ENCODE measurements around the gene TRIP11.

The TRIP11 gene

DNA sequence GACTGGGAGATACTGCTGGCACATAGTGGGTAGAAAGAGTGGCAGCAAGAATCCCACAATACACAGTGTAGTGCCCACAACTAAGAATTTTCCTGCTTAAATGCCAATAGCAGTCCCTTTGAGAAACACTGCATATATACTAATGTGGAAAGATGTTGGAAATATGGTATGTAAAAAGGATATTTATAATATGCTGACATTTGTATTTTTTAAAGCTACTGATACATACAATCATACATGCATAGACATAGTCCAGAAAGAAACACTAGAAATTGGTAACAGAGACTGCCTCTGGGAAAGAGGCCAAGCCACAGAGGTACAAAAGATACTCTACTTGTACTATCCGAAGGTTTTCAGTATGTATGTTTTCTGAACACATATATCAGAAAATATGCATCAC, 30.3 kb downstream of the TRIP11 start:
- no peak for DNase-seq (ENCODE audit: low spot score)

DNA sequence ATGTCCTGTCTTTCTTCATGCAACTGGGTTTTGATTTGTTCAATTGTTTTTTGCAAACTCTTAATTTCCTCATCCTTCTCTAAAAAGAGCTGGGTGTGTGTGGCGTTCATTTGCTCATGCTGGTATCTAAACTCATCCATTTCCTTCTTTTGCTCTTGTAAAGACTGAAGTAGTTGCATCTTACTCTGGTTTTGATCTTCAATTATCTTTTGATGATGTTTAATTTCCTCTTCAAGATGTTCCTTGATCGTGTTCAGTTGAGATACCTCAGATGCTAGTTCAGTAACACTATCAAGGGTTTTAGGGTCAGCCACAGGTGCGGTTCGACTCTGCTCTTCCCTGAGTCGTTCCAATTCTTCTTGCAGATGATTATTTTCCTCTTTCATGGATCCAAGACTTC, 34.8 kb downstream of the TRIP11 start:
- DNase-seq (ENCODE audit: low spot score) = no peak

DNA sequence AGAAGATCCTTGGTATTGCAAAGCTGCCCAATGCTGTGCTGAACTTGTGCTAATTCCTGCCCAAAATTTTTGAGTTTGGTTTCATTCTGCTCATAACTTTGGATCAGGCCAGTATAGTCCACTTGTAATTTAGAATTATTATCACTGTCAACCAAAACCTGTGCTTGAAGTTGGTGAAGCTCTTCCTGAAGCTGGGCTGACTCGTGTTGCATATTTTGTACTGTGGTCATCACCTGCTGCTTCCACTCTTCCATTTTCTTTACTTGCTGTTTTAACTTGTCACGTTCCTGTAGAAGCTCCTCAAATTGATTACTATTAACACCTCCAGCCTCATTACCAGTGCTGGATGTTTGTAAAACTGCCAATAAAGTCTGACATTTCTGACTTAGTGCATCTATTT, 35.8 kb downstream of the TRIP11 start:
- DNase-seq (ENCODE audit: low spot score) = no peak

DNA sequence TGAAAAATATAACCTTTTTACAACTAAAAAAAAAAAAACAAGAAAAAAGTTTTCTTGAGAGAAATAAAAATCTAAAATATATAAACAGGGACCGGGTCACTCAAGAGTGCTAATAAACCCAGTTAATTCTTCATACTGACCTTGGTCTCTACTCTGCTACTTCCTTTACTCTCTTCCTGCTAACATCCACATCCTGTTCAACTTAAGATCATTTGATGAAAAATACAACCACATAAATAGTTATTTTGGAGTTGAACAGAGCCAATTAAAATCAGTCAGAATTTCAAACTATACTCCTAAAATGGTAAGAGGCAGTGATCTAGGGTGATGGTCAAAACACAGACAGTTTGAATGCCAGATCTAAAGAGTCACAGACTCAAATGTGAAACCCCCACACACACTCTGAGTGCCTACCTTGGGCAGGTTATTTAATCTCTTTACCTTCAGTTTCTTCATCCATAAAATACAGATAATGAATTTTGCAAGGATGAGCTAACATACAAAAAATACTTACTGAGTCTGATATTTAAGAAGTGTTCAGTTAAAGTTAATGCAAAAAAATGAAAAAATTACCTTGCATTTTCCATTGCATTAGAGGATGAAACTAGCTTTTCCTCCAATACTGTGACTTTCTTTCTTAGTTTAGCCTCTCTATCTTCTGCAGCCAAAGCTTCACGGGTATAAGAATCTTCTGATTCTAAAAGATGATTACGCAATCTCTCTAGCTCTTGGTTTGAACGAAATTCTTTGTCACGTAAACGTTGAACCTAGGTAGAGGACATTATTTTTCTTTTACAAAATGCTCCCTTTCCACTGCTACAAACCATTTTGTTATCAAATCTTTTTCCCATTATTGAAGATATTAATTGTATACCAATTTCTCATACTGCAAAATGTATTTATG, 40.9 kb downstream of the TRIP11 start:
- DNase-seq (ENCODE audit: low spot score) = no peak

DNA sequence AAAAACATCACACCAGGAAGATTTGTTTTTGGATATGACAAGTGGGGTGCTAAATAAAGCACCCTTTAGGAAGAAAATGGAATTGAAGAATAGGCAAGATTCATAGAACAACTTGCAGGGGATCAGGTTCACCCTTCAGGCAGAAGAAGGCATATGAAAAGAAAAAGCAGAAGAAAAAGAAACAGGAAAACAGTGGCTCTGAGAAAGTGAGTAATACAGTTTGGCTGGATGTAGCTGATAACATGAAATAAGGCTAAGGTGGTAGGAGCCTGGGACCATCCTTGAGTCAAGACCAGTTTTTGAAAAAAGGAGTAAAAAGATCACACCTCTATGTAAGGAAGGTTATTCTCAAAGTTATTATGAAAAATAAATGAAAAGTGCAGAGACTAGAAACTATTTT, 42.4 kb downstream of the TRIP11 start:
- DNase-seq (ENCODE audit: low spot score) = no peak

DNA sequence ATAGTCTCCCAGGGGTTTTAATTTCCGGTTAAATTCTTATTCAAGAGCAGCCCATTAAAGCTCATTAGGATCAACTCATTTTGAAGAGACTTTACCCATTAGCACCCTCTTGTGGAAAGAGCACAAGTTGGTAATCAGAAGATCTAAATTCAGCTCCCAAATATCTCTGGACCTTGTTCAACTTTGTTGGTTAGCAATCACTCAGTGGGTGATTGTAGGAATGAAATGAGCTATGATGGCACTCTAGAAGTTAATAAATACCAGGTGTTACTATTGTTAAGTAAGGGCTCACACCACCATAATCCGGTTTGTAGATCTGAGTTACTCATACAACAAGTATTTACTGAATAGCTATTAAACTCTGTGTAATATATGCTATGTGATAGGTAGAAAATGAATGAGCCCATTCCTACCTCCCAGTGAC, 42.9 kb downstream of the TRIP11 start:
- peak; percentile 9 for DNase-seq (ENCODE audit: low spot score)

DNA sequence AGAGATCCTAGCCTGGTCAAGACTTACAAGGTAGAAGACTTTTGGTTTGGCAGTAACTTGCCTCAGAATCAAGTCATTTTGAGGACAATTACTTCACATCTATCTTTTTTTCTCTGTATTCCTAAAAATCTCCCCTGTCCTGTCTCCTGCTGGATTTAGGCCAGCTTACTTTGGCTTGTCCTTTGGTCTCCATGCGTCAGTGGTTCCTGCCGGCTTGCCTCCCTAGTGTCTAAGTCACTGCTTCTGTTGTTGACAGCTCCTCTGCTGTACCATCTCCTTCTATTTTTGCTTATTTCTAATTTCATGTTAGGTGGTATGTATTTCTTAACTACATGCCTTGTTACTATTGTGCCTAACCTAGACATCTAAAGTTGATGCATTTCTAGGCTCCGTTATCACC, 52.7 kb downstream of the TRIP11 start:
- no peak for DNase-seq (ENCODE audit: low spot score)

DNA sequence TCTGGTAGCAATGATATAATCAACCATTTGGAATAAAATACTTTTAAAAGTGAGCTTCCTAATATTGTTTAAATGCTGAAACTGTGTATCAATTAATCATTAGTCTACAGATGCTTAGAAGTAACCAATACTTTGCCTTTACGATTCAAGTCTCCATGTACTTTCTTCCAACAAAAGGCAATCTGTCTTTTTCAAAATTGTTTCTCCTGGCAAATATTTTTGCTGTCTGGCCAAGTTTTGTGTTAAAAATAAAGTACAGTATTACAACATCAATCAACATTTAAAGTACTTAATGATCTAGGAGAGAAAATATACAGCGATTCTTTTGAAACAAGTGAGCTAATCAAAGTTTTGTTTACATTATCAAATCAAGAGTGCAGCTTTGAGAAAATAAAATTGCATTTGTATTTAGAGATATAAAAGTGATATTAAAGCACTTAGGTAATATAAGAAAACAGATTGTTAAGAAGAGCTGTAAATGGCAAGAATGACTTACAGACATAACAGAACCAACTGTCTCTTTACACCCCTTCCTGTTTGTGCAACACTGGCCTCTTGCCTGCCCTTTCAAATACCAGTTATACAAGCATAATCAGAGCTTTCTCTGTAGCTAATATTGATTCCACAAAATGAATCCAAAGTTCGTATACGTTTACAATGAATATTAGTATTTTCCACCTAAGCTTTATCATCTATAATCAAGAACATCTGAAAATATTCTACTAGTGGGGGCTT, 54.2 kb downstream of the TRIP11 start:
- no peak for DNase-seq (ENCODE audit: low spot score)

DNA sequence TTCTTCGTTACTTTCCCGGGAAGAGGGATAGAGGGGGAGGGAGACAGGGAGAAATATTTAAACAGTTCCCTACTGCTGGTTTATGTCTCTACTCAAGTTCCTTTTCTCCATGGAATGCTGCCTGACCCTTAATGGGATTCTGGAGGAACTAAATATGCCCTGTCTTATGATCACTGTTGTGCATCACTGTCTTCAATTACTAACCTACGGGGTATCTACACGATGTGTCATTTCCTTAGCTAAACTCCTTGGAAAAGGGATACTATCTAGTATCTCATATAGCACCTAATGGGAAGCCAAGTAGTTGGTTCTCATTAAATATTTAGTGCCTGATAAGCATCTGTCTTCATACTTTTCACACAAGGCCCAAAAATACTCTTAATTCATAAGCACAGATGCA, 54.9 kb downstream of the TRIP11 start:
- no peak for DNase-seq (ENCODE audit: low spot score)

DNA sequence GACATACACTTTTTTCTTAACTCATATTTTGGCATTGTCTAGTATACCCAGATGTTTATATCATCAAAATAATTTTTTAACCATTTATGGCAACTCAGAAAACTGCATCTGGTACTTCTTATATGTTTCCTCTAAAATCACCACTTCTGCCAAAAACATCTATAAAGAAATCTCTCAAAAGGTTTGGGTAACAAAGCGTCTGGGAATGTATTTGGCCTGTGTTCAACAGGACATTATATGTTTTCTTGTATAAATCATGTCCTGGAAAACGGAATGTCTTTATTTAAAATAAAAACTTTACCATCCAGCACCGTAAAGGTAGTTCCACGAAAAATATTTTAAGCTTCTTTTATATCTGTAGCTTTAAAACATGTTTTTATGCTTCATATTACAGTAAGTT, 56.3 kb downstream of the TRIP11 start:
- DNase-seq (ENCODE audit: low spot score) = no peak

DNA sequence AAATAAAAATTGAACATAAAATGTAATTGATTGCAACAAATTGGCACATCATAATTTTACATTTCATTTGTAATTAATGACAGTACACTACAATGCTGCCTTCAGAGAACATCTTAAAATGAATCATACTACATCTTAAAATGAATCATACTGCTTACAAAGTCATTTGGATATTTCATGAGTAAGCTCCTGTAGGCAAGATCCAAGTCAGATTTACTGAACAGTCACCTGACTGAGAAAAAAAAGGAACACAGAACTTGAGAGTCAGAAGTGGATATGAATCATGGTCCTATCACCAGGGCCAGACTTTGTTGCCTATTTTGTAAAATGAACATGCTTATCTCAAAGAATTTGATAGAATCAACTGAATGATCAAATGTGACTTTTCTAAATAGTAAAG, 59.7 kb downstream of the TRIP11 start:
- DNase-seq (ENCODE audit: low spot score) = no peak

DNA sequence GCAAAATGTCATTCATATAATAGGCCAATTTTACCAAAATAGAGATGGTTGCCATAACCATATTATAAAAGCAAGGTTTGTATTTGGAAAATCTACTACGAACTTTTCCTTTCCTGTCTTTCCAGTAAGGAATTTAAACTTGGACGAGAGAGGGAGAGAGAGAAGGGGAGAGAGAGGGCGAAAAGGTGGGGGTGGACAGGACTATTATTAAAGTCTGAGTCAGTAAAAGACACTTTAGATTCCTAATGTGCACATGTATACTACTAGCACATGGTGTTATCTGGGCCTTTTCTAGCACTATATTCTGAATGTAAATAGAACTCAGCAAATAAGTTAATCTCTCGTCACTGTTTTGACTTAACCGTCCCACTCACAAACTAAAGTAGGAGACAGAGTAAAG, 62.0 kb downstream of the TRIP11 start:
- DNase-seq (ENCODE audit: low spot score) = no peak

DNA sequence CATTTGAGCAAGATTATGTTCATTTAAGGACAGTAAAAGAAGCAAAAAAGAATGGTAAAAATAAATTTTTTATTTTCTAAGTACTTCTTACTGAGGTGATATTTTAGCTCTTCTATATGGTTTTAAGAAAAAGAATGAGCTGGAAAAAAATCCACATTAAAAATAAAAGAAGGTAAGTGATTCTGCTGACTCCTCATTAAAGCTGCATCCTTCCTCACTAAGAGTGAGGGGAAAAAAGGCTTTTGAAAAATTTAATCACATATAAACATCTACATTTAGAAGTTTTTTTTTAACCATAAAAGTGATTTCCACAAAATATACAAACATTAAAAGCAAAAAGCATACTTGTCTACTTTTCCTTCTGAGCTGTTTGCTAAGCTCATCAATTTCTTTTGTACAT, 64.1 kb downstream of the TRIP11 start:
- no peak for DNase-seq (ENCODE audit: low spot score)

DNA sequence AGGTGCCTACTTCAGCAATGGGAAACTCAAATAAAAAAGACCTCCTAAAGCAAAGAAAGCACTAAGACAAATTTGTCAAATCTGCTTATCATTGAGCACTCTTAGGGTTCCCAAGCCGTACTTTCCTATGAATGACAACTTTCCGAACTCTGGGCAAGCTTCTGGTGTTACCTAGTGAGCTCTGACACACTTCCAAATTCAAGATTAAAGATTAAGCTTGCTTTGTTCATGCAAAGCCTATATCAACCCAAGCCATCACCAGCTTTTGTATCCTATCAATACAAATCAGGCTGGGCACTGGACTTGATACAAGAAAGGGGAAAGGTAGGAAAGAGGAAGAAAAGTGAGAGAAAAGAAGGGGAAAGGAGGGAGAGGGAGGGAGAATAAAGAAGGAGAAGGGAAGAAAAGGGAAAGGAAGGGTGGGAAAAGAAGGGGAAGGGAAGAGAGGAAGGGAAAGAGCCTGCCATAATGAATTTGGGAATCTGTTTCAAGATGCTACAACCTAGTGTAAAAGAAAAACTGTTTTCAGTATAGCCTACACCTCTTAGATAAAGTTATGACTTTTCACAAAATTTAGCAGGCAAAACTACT, 68.6 kb downstream of the TRIP11 start:
- no peak for DNase-seq (ENCODE audit: low spot score)

DNA sequence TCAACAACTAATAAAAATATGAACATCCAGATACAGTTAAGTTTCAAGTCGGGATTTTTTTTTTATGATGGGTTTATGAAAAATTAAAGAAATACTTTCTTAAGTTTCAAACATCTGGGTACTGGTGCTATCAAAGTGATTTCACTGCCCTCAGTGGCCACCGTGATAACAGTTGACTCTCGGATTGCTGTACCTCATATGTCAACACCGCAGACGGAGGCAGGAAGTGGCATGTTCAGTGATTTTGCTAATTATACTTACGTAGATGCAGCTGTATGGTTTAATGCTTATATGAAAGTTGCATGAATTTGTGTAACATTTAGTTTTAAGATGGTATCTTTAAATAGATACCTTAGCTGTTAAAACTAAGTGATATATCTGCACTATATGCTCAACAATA, 71.6 kb downstream of the TRIP11 start:
- DNase-seq (ENCODE audit: low spot score) = no peak

DNA sequence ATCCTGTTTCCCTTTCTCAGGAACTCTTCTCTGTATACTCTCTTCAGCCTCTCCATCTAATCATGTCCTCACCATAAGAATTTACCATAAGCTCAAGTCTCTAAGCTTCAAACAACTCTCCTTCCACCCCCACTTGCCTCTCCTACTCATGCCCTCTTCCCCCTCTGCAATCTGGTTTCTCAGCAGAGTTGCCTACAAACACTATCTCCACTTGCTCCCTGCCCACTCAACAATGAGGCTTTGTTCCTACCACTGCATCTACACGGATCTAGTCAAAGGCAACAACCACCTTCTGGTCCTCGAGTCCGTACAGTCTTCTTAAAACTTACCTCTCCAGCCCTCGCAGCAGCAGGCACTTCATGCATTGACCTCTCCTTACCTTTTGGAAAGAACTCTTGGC, 75.1 kb downstream of the TRIP11 start:
- DNase-seq (ENCODE audit: low spot score) = no peak

DNA sequence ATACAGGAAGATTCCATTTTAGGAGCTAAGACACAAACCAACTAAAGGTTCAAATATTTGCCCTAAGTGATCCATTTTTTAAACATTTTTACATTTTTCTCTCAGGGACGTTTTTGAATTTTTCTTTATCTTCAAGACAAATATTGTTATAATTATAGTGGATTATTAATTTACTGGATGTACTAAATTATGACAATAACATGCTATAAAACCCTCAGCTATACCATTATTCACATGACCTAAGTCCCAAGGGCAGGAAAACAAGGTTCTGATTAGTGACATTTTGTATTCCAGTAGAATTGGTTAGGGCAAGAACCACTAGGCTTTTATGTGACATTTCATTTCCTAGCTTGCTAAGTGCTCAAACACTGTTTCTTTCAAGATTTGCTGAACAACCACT, 75.8 kb downstream of the TRIP11 start:
- no peak for DNase-seq (ENCODE audit: low spot score)

DNA sequence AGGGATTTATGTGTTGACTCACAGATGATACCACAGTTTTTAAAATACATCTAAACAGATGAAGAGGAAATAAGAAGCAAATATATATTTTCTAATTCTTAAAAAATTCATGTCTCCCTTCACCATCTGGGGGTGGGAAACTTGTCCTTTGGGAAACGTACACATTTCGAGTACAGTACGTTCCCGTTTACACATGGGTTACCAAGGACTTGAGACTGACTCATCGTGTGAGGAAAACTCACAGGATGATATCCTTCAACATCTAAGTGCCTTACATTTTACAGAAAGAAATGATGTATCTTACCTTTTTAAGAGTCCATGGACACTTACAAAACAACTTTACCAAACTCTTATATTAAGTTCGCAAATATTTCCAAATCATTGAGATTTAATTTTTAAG, 76.4 kb downstream of the TRIP11 start:
- DNase-seq (ENCODE audit: low spot score) = no peak

DNA sequence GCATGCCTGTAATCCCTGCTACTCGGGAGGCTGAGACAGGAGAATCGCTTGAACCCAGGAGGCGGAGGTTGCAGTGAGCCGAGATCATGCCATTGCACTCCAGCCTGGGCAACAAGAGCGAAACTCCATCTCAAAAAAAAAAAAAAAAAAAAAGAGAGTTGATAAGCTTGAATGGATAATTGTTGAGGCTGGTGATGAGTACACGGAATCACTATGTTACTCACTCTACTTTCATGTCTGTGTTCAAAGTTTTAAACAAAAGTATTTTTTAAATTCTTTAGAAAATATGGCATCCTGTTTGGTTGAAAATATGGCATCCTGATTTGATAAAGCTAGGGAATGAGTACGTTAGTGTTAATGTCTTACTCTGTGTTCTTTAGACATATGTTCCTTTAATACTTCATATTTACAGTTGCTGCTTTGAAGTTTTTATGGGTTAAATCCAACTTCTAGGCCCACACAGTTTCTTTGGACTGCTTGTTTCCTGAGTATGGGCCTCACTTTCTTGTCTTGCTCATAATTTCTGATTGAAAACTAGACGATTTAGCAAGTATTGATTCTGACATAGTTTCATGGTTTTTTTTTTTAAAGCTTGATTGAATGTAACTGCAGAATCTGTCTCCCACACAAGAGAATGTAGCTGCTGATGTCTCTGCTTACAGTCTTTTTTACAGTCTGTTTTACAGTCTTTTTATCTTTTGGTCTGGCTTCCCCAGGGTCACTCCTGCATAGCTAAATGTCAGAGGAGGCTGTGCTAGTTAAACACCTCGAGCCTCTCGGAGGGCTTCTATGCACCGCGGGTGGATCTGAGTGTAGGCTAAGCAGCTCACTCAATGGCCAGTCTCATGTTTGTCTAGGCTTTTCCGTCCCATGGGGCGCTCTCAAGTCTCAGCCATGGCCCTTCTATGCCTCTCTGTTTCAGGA, 78.3 kb downstream of the TRIP11 start:
- DNase-seq (ENCODE audit: low spot score) = no peak

DNA sequence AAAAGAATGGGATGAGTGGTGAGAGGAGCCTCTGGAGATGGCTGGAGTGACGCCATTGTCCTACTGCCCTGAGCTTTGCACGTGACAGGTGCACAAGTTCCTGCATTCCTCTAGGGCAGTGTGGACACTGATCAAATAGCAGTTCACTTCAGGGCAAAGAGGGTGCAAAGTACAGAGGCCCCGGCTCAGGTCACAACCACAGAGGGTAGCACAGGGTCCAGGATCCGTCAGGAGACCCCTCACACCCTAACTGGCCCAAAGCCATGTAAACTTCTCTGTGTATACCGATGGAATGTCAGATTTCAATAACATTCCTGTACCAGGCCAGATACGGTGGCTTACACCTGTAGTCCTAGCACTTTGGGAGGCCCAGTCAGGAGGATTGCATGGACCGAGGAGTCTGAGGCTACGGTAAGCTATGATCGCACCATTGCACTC, 82.0 kb downstream of the TRIP11 start:
- DNase-seq (ENCODE audit: low spot score) = peak; percentile 45

DNA sequence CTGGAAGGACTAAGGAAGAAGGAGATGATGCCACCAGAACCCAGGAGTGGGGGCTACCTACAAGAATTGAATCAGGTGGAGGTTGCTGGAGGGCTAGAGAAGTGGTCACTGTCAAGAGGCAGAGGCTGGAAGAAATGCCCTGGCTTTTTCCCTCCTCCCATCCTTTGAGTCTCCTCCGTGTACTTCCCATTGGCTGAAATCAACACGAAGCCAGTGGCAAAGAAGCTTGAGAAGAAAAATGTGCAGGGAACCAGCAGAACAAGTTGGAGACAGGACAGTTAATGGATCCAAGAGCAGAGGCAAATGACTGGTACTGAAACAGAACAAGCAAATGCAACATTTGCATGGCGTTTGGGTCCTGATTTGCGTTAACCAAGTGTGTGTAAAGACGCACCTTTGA, 83.2 kb downstream of the TRIP11 start:
- DNase-seq (ENCODE audit: low spot score) = no peak

DNA sequence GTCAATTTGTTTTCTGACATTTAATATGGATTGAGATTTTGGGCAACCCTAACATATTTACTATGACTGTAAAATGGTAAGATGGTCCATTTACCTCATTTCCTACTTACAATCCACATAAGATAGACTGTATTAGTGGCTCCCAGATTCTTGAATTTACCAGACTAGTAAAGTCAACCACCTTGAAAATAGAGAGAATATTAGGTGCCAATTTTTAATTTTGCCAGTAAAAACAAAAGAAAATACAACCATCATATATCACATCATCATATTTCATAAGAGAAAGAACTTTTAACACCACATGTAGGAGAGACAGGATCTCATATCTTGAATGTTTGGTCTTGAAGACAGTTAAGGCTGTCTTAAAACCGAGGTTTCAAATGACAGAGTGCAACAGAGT, 84.7 kb downstream of the TRIP11 start:
- DNase-seq (ENCODE audit: low spot score) = no peak

Data from HuH-7.5 (cell line).